AG04449 (cell line): ENCODE results near the gene KRT78.

ENCODE experiments used
- CTCF ChIA-PET: fragments of 350-600 bp; formaldehyde crosslinking; extraction: SDS; loops from one replicate; lab custom pipeline; 2021; ENCODE audit warnings: antibody characterized with exemption; lab: Yijun Ruan, JAX
- POLR2A ChIA-PET: fragments of 400-600, 350-600 bp; formaldehyde crosslinking; extraction: SDS; loops from one replicate; lab custom pipeline; 2020; ENCODE audit warnings: antibody characterized with exemption, inconsistent platforms; lab: Yijun Ruan, JAX
- DNase-seq: peaks from one replicate; pipeline ENCODE4 v3.0.0-alpha.2; 2010; ENCODE audit warnings: low read depth, low spot score
- H3K4me3 ChIP-seq: 2 replicates; pipeline ENCODE4 v1.5.1; 2011; ENCODE audit warnings: low read depth, mild to moderate bottlenecking, control low read depth, low read length
- CTCF ChIP-seq: IDR thresholded peaks from one replicate; pipeline ENCODE4 v1.5.1; 2011; ENCODE audit warnings: mild to moderate bottlenecking, moderate library complexity, low read length, control low read depth, inconsistent platforms; ENCODE audit not compliant: insufficient read depth; ENCODE audit errors: missing control alignments

Gene KRT78

GRCh38 chr12:52877242-52877641 is 28.4 kb upstream of the KRT78 start:
- no peak for TF ChIP-seq CTCF
- CTCF ChIA-PET = interaction anchor here (1.1 to 24.1 kb wide), 17 partner anchors 7 to 852 kb away, joined by 3 to 1953 read pairs (median 66); partner anchors contain the start of genes KRT5, KRT74 and KRT85
- POLR2A ChIA-PET = no interaction called here
- no peak overlapping the region for H3K4me3 ChIP-seq
- no peak for DNase-seq

DNA sequence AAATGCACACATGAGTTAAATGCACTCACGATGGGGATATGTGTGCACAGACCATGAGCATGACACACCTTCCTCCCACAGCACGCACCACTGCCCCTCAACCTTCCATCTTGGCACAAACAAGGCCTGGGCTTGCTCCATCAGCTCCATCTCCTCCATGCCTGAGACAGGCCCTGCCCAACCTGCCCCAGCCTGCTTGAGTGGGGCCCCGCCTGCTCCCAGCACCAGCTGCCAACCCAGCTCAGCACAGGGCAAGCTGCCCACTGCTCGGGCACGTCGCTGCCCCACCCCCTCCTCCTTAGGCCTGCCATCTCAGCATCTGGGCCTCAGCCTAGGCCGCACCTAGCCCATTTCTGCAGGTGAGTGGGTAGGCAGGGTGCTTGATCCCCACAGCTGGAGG is 27.6 kb upstream of the KRT78 start:
- DNase-seq = no peak
- ChIA-PET CTCF (interaction anchor here (1.0 to 24.1 kb wide), 6 partner anchors 8 to 851 kb away, joined by 3 to 1953 read pairs (median 274); partner anchors contain the start of genes KRT74 and KRT85), POLR2A (no interaction called here)
- no peak overlapping the region for H3K4me3 ChIP-seq
- no peak for TF ChIP-seq CTCF

DNA sequence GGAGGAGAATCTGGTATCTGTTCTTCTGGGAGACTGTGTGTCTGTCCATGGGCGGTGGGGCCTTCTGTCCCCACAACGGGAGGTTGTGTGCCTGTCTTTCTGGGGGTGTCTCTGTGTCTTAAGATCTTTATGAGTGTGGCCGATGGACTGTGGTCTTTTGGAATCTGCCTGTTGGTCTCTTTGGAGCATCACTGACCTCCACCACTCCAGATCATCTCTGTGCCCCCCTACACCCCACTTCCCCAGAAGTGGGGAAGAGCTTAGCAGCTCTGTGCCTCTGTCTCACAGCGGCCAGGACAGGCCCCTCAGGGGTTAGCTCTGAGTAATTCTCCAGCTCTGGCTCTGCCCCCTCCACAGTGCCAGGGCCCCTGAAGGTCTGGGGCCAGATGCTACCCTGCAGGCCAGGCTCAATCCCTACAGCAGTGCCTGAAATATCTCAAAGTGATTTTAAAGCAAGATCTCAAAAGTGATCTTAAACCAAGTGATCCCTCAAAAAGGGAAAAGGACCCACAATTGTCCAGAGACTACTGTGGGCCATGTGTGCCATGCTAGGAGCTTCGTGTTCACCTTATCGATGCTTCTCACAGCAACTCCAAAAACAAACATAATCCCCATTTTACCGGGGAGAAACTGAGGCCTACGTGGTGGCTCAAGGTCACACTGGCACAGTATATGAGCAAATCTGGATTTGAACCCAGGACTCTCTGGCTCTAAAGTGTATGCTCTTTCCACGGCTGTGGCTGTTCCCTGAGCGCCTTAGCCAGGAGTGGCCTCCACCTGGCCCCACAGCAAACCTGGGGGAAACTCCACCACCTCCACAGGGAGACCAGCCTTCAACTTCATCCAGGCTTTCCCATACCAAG is 26.0 kb upstream of the KRT78 start:
- H3K4me3 ChIP-seq = peak overlapping the region; percentile 42
- POLR2A ChIA-PET = interaction anchor here (0.7 to 1.1 kb wide), 4 partner anchors 12 to 838 kb away, joined by 3 read pairs; no protein-coding TSS in a partner anchor
- CTCF ChIA-PET = interaction anchor here (0.8 to 24.1 kb wide), 14 partner anchors 10 to 734 kb away, joined by 3 to 1953 read pairs (median 5); partner anchors contain the start of genes KRT74 and KRT85
- DNase-seq = no peak
- no peak for TF ChIP-seq CTCF

DNA sequence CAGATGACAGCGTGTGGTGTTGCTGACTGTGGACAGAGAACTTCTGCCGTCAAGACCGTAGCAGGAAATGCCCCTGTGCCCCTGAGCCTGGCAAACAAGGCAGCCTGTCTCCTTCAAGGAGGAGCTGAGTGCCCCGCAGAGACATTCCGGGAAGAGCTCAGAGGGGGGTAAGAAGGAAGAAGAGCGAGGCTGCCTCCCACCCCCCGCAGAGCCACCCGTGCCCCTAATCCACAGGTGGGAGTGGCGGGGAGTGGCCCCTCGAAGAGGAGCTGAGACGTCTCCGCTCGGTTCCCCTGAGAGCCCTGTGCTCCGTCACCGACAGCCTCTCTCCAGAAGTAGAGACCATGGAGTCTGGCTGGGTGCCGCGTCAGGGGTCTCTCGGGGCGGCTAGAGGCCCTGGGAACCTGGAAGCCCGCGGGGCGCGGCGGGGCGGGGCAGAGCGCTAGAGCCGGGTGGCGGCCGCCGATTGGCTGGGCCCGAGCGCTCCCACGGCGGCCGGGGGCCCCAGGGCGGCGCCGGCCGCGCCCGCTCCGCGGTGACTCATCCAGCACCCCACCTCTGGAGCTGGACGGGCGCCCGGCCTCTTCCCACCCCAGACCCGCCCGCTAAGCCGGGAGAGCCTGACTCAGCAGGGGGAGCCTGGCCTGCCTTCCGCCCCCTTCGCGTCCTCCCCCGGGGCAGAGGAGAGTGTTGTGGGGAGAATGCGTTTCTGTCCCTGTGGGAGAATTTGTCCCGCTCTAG is 25.2 kb upstream of the KRT78 start:
- peak overlapping the region; percentile 49 for H3K4me3 ChIP-seq
- no peak for TF ChIP-seq CTCF
- ChIA-PET CTCF (interaction anchor here (0.9 to 24.1 kb wide), 15 partner anchors 9 to 851 kb away, joined by 3 to 1953 read pairs (median 6); partner anchors contain the start of genes KRT74 and KRT85), POLR2A (interaction anchor here (0.9 to 1.0 kb wide), 2 partner anchors 11 to 630 kb away, joined by 3 read pairs; no protein-coding TSS in a partner anchor)
- no peak for DNase-seq

- peak overlapping the region; percentile 49; the same call in 1 of the 2 replicates for H3K4me3 ChIP-seq
- ChIA-PET CTCF (interaction anchor here (0.9 to 24.1 kb wide), 12 partner anchors 8 to 850 kb away, joined by 3 to 1953 read pairs (median 9); partner anchors contain the start of genes KRT74 and KRT85), POLR2A (interaction anchor here (0.9 kb wide), 1 partner anchor 11 kb away, joined by 3 read pairs; no protein-coding TSS in a partner anchor)
- TF ChIP-seq CTCF = no peak
- DNase-seq = no peak
Measured at GRCh38 chr12:52873513-52873831, 24.7 kb upstream of the KRT78 start.
